ENCODE results near the gene BORCS8.
"Not testable (repeated sequence)": the region's sequence is repeated elsewhere in the genome, so short reads cannot be mapped to it uniquely, and the experiment has no call there.

Gene BORCS8

DNA sequence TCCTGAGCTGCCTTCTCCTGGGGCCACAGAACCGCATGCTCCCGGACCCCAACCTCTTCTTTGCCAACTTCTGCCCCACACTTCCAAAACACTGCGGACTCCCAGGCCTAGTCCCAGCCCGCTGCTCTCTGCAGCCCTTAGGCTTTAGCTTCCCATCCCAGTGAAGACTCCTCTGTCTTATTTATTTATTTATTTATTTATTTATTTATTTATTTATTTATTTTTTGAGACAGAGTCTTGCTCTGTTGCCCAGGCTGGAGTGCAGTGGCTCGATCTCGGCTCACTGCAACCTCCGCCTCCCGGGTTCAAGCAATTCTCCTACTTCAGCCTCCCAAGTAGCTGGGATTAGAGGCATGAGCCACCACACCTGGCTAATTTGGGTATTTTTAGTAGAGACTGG is 43.4 kb downstream of the BORCS8 start:
- DNase-seq (ENCODE audit: low read depth), result not testable (repeated sequence)

DNA sequence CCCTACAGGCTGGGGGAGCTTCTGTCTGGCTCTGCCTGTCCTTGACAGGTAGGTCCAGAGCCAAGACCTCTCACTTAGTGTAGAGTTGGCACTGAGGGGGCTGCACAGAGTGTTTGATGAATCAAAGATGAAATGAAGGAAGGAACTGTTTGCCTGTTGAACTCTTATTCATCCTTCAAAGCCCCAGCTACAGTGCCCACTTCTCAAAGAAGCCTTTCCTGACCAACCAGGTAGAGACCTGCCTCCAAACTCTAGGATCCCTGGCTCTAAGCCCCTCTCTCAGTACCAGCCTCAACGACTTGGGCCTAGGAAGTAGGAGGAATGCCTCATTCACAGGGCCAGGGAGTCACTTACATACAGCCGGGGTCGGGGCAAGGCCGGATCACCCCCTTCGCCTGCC is 44.6 kb downstream of the BORCS8 start:
- no peak for DNase-seq (ENCODE audit: low read depth)

DNA sequence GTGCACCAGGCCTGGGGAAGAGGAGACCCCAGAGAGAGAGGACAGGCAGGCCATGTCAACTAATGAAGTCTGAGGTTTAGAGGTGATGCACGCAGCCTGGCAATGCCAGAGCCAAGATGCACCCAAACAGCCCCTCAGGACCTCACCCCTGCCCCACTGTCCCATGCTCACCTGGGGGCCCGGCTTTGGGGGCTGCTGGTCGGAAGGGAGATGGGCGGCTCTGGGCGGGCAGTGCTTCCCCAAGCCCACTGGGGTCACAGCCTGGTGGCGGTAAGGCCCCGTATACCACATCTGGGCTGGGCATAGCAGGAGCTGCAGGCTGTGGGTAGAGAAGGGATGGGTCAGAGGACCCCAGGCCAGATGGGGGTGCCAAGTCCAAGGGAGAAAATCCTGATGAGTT is 45.1 kb downstream of the BORCS8 start:
- DNase-seq (ENCODE audit: low read depth), result no peak

DNA sequence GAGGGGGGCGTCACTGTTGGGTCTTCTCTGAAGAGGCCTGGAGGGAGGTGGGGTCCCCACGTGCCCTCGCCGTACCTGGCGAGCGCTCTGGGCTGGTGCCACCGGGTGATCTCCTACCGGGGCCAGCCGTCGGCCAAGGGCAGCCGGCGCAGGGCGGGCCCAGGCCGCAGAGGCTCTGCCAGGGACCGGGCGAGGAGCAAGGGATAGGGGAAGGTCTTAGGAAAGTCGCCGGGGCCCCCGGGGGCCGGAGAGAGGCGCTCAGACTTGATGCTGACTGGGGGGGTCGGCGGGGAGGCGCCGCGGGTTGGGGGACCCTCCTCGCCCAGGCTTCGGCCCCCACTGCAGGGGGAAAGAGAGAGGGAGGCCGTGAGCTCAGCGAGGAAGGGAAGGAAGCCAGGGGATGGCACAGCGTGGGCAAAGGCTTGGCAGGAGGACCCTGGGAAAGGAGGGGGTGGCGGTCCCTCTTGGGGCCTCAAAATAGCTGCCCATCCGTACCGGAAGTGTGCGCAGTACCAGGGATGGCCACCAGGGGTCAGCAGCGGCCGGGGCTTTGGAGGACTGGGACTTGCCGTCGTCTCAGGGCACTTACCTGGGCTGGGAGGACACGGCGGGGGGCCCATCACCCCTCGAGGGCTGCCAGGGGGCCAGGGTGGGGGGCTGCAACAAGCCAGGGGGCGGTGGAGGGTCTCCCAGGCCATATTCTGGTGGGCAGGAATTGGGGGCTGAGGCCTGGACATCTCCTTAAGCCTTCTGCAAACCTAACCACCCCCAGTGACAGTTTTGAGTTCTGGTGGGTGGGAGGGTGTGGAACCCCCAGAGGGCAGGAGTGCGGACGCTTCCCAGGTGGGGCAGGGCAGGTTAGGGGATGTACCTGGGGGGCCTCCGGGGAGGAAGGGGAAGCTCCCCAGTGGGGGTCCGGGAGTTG is 46.0 kb downstream of the BORCS8 start:
- DNase-seq (ENCODE audit: low read depth), result peak; percentile 33

DNA sequence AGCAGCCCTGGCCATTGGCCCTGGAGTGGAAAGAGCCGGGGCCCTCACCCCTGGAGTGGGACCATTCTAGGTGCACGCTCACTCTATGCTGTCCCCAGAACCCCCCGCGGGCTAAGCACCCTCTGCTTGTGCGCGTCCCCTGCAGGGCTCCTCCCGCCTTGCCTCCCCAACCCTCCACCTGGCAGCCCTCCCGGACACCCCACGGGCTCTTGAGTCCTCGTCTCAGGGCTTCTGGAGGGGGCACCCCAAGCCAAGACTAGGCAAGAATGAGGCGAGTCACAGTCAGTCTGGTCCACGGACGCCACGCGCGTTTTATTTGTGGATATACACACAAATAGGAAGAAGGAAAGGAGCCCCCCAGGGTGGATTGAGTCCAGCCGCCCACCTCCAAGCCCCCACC is 46.7 kb downstream of the BORCS8 start:
- DNase-seq (ENCODE audit: low read depth), result no peak

DNA sequence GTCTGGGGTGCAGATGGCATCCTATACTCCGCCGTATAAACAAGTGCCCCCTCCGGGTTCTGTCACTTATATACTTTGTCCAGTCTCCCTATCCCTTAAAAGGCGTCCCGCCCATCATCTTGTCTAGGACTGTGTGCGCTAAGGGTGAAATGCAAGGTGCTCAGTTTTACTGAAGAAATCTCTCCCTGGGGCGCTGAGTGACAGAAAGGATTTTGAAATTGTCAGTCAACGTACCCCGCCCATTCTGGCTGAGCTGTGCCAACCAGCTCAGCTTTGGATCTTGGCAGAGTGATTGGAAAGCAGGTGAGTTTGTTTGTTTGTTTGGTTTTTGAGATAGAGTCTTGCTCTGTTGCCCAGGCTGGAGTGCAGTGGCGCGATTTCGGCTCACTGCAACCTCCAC is 49.6 kb downstream of the BORCS8 start:
- no peak for DNase-seq (ENCODE audit: low read depth)

DNA sequence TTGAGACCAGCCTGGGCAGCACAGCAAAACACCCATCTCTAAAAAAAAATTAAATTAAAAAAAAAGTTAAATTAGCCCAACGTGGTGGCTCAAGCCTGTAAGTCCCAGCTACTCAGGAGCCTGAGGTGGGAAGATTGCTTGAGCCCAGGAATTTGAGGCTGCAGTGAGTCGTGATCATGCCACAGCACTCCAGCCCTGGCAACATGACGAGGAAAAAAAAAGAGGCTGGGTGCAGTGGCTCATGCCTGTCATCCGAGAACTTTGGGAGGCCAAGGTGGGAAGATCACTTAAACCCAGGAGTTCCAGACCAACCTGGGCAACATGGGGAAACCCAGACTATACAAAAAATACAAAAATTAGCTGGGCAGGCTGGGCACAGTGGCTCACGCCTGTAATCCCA is 51.5 kb downstream of the BORCS8 start:
- DNase-seq (ENCODE audit: low read depth), result no peak

DNA sequence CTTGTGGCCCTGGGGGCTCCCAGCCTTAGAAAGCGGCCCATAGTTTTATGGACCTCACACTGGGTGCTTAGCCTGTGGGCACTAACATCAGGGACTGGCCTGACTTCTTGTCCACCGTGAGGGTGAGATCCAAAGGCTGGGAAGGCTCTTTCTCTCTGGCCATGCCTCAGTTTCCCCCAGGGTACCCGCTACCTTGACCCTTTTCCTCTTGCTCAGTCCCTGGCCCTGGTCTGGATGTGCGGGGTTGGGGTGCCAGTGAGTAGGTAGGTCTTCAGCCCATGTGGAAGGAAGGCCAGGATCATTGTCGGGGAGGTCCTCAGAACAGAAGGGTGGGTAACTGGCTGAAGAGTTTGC is 52.1 kb downstream of the BORCS8 start:
- DNase-seq (ENCODE audit: low read depth), result no peak

DNA sequence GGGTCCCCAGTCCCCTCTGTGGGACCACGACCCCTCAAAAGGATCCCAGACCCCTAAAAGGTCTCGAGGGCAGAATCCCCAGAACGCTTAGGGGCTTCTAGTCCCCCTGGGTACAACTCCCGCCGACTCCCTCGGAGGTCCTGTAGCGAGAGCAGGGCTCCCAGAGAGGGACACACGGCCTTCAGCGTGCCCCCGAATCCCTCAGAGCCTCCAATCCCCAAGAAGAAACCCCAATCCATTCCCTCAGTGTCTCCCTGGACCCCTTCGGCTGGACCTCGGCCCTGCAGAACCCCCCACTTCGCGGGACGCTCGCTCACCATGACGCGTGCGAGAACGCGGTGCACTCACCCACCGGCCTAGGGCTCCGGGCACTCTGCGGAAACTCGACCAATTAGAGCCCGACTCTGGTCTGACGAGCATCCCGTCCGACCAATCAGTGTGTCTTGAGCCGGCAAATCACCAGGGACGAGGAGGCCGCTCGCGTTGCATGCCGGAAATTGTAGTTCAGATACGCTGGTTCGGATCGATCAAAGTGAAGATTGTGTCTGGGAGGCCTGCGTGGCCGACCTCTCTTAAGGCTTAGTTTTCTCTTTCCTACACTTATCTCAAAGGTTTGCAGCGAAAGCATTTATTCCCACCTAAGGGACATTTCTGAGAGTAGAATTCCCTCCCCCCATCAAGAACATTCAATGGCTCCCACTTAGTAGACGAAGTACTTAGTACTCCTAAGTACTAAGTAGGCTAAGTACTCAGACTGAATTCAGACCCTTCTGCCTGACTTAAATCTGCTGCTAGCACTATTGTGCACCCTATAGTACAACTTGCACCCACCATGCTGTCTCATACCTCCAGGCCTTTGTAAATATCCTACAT is 53.6 kb downstream of the BORCS8 start, which contains the start of gene TMEM161A:
TSS of gene TMEM161A (minus strand) at position 370 of the 873 bp plus-strand sequence. CDS start at position 320, 50 bp downstream.
- peak; percentile 99 for DNase-seq (ENCODE audit: low read depth)

DNA sequence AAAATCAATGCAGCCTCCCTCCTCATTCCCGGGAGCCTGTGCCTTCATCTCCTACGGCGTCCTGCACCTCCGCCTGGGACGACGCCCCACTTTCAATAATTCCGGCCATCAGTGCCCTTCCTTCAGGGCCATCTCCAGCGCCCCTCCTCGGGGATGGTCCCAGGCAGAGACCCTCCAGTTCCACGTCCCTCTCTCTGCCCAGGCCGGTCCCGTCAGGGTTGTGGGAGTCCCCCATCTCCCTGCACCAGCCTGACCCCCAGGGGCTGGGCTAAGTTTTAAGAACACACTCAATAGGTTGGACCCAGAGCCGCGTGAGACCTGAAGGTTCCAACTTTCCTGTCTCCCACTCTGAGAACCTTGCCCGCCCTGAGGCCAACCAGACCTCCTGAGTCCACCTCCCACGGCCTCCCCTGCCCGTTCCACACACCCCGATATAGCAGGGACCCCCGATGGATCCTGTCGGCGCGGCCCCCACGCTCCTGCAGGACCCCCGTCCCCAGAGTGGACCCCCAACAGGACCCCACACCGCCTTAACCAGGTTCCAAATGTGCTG is 54.3 kb downstream of the BORCS8 start:
- no peak for DNase-seq (ENCODE audit: low read depth)

DNA sequence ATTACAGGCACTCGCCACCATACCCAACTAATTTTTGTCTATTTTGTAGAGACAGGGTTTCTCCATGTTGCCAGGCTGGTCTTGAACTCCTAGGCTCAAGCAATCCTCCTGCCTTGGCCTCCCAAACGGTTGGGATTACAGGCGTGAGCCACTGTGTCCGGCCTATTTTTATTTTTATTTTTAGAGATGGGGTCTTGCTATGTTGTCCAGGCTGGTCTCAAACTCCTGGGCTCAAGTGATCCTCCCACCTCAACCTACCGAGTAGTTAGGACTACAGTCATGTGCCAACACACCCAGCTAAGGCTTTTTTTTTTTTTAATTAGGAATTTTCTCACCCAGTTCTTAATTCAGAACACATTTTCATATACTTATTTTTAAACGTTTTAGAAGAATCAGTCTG is 56.2 kb downstream of the BORCS8 start:
- not testable (repeated sequence) for DNase-seq (ENCODE audit: low read depth)

DNA sequence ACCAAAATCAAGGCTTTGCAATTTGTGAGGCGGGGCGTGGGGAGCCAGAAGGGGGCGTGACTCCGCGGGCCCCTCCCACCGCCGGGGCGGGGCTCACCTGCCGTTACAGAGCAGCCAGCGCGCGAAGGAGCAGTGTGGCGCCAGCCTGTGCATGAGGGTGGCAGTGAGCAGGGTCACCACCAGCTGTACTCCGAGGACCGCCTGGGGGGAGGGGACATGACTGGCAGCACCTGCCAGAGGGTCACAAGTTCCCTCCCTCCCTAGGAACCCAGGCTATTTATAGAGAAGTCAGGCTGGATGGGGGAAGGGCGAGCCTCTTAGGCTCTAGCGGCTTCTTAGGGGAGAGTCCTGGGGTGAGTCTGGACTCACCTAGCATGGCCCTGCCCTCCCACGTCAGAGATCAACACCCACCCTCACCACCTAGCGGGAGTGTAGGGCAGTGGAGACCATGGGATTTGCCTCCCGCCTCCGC is 57.2 kb downstream of the BORCS8 start:
- no peak for DNase-seq (ENCODE audit: low read depth)

DNA sequence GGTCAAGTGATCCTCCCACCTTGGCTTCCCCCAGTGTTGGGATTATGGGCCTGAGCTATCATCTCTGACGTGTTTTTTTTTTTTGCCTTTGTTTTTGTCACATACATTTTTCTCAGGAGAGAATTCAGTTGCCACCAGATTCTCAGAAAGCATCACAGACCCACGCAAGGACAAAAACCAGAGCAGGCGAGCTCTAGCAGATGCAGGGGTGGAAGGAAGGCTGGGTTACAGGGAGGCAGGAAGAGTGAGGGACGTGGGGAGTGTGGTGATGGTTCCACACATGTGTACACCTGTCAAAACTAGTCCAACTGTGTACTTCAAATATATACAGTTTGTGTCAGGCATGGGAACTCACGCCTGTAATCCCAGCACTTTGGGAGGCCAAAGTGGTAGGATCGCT is 58.0 kb downstream of the BORCS8 start:
- DNase-seq (ENCODE audit: low read depth), result no peak

DNA sequence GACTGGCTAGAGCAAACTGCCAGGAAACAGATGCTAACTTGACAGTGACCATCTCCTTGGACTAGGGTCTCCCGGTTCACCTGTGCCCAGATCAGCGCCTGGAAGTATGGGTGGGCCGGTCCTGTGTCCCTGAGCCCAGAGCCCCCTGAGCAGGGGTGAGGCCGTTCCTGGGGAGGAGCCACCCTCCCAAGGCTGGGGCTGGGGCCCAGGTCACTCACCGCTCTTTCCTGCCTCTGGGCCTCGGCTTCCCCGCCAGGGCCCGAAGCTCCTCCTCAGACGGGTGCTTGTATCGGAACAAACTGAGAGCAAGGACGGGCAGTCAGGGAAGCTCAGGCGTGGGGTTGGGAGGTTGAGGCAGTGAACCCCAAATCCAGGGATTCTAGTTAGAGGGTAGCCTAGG is 59.0 kb downstream of the BORCS8 start:
- no peak for DNase-seq (ENCODE audit: low read depth)

DNA sequence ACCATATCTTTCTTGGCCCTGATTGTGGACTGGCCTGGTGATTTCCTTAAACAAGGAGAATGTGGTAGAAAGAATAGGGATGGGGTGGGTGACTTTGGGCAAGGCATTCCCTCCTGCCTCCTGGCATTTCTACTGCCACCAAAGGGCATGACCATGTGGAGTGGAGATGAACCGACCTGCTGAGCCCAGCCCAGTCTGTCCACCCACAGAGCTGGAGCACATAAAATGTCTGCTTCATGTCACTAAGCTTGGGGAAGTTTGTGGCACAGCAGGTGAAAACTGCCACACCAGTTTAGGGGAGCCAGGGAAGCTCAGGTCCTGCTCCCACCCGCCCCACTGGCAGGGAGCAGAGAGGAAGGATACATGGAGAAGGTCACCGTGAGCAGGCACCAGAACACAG is 60.0 kb downstream of the BORCS8 start:
- DNase-seq (ENCODE audit: low read depth), result no peak

All from amniotic epithelial cell (primary cell).